Mesendoderm (in vitro differentiated cells): ENCODE results near the gene FKTN.

Source experiments
- DNase-seq: peaks from one replicate; pipeline ENCODE4 v3.0.0; 2013
- H2AK5ac ChIP-seq: 2 replicates; pipeline ENCODE4 v1.6.1; 2013; ENCODE audit warnings: low read length, inconsistent platforms
- H2BK120ac ChIP-seq: 2 replicates; pipeline ENCODE4 v1.6.1; 2013; ENCODE audit warnings: low read depth, mild to moderate bottlenecking, low read length, moderate library complexity, mixed read lengths
- H2BK15ac ChIP-seq: replicated peaks from 2 replicates; pipeline ENCODE4 v1.6.1; 2013; ENCODE audit warnings: low read depth, mild to moderate bottlenecking, moderate library complexity
- H2BK5ac ChIP-seq: 2 replicates; pipeline ENCODE4 v1.6.1; 2013; ENCODE audit warnings: low read length, inconsistent platforms
- H3K18ac ChIP-seq: 2 replicates; pipeline ENCODE4 v1.6.1; 2013; ENCODE audit warnings: mild to moderate bottlenecking, low read length, mixed read lengths
- H3K23ac ChIP-seq: one replicate; pipeline ENCODE4 v1.6.1; 2013; ENCODE audit warnings: low read length
- H3K27ac ChIP-seq: 2 replicates; pipeline ENCODE4 v1.5.1; 2013; ENCODE audit warnings: low read depth, mild to moderate bottlenecking, inconsistent platforms, low read length, moderate library complexity
- H3K27me3 ChIP-seq: 2 replicates; pipeline ENCODE4 v1.6.1; 2013; ENCODE audit warnings: low read length, control low read depth, mild to moderate bottlenecking, inconsistent platforms; ENCODE audit not compliant: insufficient read depth, poor library complexity
- H3K36me3 ChIP-seq: 2 replicates; pipeline ENCODE4 v1.6.1; 2013; ENCODE audit warnings: low read length, inconsistent platforms; ENCODE audit not compliant: control insufficient read depth, insufficient read depth
- H3K4ac ChIP-seq: one replicate; pipeline ENCODE4 v1.6.1; 2013; ENCODE audit warnings: low read depth, mild to moderate bottlenecking, low read length, moderate library complexity
- H3K4me1 ChIP-seq: 2 replicates; pipeline ENCODE4 v1.6.1; 2013; ENCODE audit warnings: low read depth, low read length, inconsistent platforms; ENCODE audit not compliant: control insufficient read depth
- H3K4me2 ChIP-seq: 2 replicates; pipeline ENCODE4 v1.6.1; 2013; ENCODE audit warnings: low read length
- H3K4me3 ChIP-seq: 2 replicates; pipeline ENCODE4 v1.5.1; 2013; ENCODE audit warnings: mild to moderate bottlenecking, low read length
- H3K56ac ChIP-seq: one replicate; pipeline ENCODE4 v1.6.1; 2013; ENCODE audit warnings: low read length
- H3K79me1 ChIP-seq: 2 replicates; pipeline ENCODE4 v1.6.1; 2013; ENCODE audit warnings: low read length, inconsistent platforms
- H3K79me2 ChIP-seq: 2 replicates; pipeline ENCODE4 v1.6.1; 2013; ENCODE audit warnings: mild to moderate bottlenecking, low read length; ENCODE audit not compliant: control insufficient read depth, insufficient read depth
- H3K9ac ChIP-seq: 2 replicates; pipeline ENCODE4 v1.6.1; 2013; ENCODE audit warnings: low read length, inconsistent platforms
- H4K5ac ChIP-seq: one replicate; pipeline ENCODE4 v1.6.1; 2013; ENCODE audit warnings: low read length
- H4K8ac ChIP-seq: one replicate; pipeline ENCODE4 v1.6.1; 2013; ENCODE audit warnings: low read depth, mild to moderate bottlenecking, control low read depth, low read length, moderate library complexity
- WGBS: extraction: QIAGEN DNeasy Blood & Tissue Kit; methylation state at CpG from one replicate; pipeline ENCODE4 v1.1.7; 2013; ENCODE audit warnings: low lambda C conversion rate, missing lambda C conversion rate; ENCODE audit not compliant: insufficient coverage; ENCODE audit errors: extremely low coverage; 5-methylcytosine and 5-hydroxymethylcytosine counted together

The FKTN gene

GRCh38 chr9:105647595-105648349 lies 89.8 kb downstream of the FKTN start:
- WGBS = no CpG with 5 or more reads among the region's 12 CpGs
- Histone ChIP-seq H2AK5ac (no peak overlapping the region), H4K5ac (no peak overlapping the region), H2BK5ac (no peak overlapping the region), H2BK120ac (no peak overlapping the region), H3K56ac (peak overlapping the region; percentile 52), H2BK15ac (peak overlapping the region; percentile 39), H3K9ac (no peak overlapping the region), H3K4me2 (no peak overlapping the region), H3K4me3 (no peak overlapping the region), H3K4ac (no peak overlapping the region), H3K4me1 (peaks cover 4% of the 10 kb centered on the region), H3K79me2 (no peaks in the 10 kb centered on the region), H3K27me3 (no peaks in the 10 kb centered on the region), H3K36me3 (no peaks in the 10 kb centered on the region), H3K23ac (no peak overlapping the region), H3K18ac (no peak overlapping the region), H4K8ac (no peak overlapping the region), H3K27ac (no peak overlapping the region), H3K79me1 (no peaks in the 10 kb centered on the region)
- DNase-seq = peak; percentile 79

DNA sequence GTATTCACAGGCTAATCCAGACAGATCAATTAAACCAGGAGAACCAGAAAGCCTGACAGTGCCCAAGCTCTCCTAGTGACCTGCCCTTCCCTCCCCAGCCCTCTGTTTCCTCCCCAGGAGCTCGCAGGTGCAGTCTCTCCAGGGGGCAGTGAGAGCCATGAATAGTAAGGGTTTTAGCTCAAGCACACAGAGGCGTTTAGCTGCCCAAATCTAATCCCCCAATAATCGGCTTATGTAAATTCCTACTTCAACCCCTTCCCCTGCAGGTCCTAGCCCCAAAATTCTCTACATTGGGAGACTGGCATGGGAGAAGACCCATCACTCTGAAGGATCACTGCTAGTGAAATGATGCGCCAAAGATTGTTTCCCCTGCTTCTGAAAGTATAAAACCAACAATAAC lies 93.9 kb downstream of the FKTN start:
- Histone ChIP-seq H2AK5ac (no peak overlapping the region), H4K5ac (no peak overlapping the region), H2BK15ac (no peak overlapping the region), H2BK5ac (no peak overlapping the region), H3K56ac (no peak overlapping the region), H3K36me3 (no peaks in the 10 kb centered on the region), H4K8ac (no peak overlapping the region), H3K4ac (no peak overlapping the region), H3K4me3 (no peak overlapping the region), H3K79me1 (no peaks in the 10 kb centered on the region), H3K4me1 (peaks cover 2% of the 10 kb centered on the region), H3K79me2 (no peaks in the 10 kb centered on the region), H3K23ac (no peak overlapping the region), H3K18ac (no peak overlapping the region), H3K9ac (no peak overlapping the region), H2BK120ac (no peak overlapping the region), H3K27ac (no peak overlapping the region), H3K4me2 (no peak overlapping the region), H3K27me3 (peaks cover 10% of the 10 kb centered on the region)
- no CpG with 5 or more reads among the region's 4 CpGs for WGBS
- DNase-seq = peak; percentile 19

DNA sequence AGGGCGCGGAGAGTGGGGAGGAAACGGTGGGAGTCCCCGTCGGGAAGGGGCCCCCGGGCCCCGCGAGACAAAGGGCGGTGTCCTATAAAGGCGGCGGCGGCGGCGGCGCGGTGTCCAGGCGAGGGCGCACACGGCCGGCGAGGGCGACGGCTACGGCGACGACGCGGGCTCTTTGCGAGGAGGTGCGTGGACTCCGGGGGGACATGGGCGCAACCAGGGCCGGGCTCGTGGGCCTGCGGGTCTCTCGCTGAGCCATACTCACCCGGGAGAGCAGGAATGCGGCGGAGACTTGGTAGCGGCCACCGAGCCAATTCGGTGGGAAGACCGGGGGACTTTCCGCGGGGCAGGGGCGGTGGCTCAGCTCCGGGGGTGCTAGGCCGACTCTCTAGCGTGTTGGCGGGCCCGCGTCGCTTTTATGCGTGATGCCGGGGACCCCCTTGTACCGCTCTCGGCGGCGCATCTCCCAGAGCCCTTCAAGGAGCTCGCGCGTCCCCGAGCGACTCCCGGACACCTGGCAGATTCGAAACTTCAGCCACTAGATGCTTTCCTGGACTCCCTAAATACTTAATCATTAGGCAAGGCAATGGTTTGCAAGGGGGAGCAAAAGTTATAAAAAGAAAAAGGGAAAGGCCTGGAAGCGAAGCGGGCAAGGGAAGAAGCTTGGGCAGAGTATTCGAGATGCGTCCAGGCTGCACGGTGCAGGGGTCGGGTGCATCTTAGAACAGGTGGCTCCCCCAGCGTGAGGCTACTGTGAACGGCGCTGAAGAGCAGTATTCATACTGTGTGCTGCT lies 98.4 kb downstream of the FKTN start:
- Histone ChIP-seq H3K23ac (no peak overlapping the region), H3K4me2 (peak overlapping the region; percentile 69), H3K56ac (peak overlapping the region; percentile 66), H3K9ac (peak overlapping the region; percentile 48), H3K4me1 (peaks cover 2% of the 10 kb centered on the region), H4K5ac (no peak overlapping the region), H3K4me3 (no peak overlapping the region), H2BK5ac (no peak overlapping the region), H3K36me3 (no peaks in the 10 kb centered on the region), H3K79me2 (no peaks in the 10 kb centered on the region), H3K4ac (no peak overlapping the region), H3K18ac (no peak overlapping the region), H2BK120ac (no peak overlapping the region), H2BK15ac (no peak overlapping the region), H2AK5ac (no peak overlapping the region), H3K27ac (no peak overlapping the region), H3K27me3 (peaks cover 16% of the 10 kb centered on the region), H4K8ac (no peak overlapping the region), H3K79me1 (no peaks in the 10 kb centered on the region)
- no CpG with 5 or more reads among the region's 75 CpGs for WGBS
- no peak for DNase-seq

DNA sequence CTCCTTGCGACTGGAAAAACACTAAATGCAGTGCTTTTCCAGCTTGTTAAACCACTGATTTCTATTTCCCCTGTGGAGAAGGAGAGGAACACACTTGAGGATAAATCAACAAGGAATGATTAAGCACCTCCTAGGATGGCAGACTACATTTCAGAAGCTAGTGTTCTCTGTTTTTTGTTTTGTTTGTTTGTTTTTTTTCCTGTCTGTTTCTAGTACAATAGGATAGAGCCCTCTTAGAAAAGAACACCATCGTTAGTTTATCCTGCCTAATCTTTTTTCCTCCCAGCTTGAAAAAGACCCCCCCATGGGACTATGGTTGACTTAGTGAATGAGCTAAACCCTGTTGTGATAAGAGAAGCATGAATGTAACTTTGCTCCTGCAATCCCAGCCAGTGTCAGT lies 100.4 kb downstream of the FKTN start:
- H3K27me3 ChIP-seq = peaks cover 16% of the 10 kb centered on the region
- H3K79me2 ChIP-seq = no peaks in the 10 kb centered on the region
- peak; percentile 80 for DNase-seq
- no peak overlapping the region for H4K8ac ChIP-seq
- H3K4ac ChIP-seq = no peak overlapping the region
- H3K27ac ChIP-seq = no peak overlapping the region
- no peak overlapping the region for H3K56ac ChIP-seq
- H3K9ac ChIP-seq = no peak overlapping the region
- H2BK5ac ChIP-seq = no peak overlapping the region
- H3K36me3 ChIP-seq = no peaks in the 10 kb centered on the region
- no peak overlapping the region for H3K23ac ChIP-seq
- H3K4me3 ChIP-seq = no peak overlapping the region
- H3K18ac ChIP-seq = no peak overlapping the region
- H2BK15ac ChIP-seq = no peak overlapping the region
- no peak overlapping the region for H2AK5ac ChIP-seq
- H2BK120ac ChIP-seq = no peak overlapping the region
- H3K4me1 ChIP-seq = peaks cover 3% of the 10 kb centered on the region
- no CpG with 5 or more reads among the region's 2 CpGs for WGBS
- H3K79me1 ChIP-seq = no peaks in the 10 kb centered on the region
- H4K5ac ChIP-seq = no peak overlapping the region
- H3K4me2 ChIP-seq = no peak overlapping the region

DNA sequence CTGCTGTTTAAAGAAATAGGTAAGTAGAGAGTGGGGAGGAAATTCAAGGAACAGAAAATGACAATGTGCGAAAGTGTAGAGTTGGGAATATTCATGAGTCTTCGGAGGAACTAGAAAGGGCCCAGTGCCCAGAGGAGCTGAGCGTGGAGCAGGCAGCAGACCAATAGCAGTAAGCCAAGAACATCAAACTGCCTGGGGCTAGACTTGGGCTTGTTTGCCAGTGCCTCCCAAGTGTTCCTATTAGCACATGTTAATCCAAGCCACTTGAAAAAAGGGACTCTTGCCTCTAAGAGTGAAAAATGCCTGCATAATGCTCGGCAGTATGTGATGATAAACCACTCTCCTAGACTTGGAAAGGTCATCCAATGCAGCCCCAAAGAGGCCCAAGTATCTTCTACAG lies 103.1 kb downstream of the FKTN start:
- Histone ChIP-seq H3K79me2 (no peaks in the 10 kb centered on the region), H3K4me3 (no peak overlapping the region), H3K23ac (no peak overlapping the region), H3K36me3 (no peaks in the 10 kb centered on the region), H3K18ac (no peak overlapping the region), H4K8ac (no peak overlapping the region), H3K4me2 (no peak overlapping the region), H2AK5ac (no peak overlapping the region), H3K4me1 (peaks cover 3% of the 10 kb centered on the region), H3K79me1 (no peaks in the 10 kb centered on the region), H2BK120ac (no peak overlapping the region), H2BK15ac (no peak overlapping the region), H3K27ac (no peak overlapping the region), H3K4ac (no peak overlapping the region), H3K27me3 (peaks cover 12% of the 10 kb centered on the region), H4K5ac (no peak overlapping the region), H3K56ac (no peak overlapping the region), H2BK5ac (no peak overlapping the region), H3K9ac (no peak overlapping the region)
- no CpG with 5 or more reads among the region's 4 CpGs for WGBS
- peak; percentile 80 for DNase-seq
